GM19463 (cell line): ENCODE data around the gene AKT1.

Experiments
- ATAC-seq: cut with Tn5 transposase; IDR thresholded peaks from one replicate; pipeline ENCODE4 v1.9.1; 2021; ENCODE audit warnings: mild to moderate bottlenecking, moderate library complexity; ENCODE audit not compliant: unreplicated experiment

AKT1 gene

DNA sequence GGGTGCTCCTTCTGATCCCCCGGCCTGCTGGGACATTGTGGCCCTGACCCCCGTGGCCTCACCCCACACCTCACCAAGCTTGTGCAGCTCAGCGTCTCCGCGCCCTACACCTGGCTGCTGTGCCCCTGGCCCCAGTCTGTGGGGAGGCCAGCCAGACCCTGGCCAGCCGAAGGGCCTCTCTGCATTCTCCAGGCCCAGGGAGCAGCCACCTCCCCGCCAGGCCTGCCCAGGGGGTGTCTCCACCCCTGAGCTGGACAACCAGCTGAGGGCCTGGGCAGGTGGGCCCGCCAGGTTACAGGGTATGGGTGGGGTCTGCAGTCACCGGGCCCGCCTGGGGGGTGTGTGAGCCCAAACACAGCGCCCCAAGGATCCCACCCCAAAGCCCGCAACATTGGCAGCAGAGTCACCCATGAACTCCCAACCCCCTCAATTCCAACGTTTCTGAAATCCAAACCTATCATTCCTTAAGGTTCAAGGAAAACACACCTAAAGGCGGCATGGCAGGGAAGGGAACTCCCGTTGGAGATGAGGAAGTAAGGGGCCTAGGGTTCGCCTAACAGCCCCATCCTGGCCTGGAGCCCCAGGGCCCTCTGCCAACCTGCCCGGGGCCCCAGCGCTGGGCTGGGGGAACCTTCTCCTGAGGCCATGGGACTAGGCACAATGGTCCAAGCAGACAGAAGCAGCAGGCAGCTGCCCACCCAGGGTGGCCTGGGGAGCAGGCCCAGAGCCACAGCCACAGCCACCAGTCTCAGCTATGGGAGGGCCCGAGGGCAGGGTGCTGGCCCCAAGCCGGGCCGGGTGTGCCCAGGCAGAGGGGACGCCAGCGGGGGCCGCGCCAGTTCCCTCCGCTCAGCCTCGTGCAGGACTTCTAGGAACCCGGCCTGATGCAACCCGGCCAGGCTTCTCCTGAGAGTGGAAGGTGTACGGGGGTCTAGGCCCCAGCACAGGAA, 8.5 kb downstream of the AKT1 start:
- ATAC-seq = no peak

DNA sequence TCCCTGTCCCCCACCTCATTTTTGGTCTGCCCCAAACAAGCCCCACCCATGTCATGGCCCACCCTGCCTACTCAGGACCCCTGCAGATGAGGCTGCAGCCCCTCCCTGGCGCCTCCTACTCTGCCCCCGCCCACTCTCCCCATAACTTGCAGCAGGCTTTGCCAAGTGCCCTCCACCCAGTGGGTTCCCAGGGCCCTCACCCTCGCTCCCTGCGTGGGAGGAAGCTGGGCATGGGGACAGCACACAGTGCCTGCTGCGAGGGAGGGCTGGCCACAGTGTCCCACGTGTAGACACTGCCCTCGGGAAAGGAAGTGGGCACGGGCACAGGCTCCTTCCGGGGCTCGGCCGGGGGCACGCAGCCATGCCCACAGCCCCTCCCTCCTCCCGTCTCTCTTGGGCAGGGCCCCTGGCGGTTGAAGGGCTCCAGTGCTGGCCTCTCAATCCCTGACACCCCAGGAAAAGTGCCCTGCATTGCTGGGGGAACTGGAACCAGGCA, 9.4 kb downstream of the AKT1 start:
- no peak for ATAC-seq

DNA sequence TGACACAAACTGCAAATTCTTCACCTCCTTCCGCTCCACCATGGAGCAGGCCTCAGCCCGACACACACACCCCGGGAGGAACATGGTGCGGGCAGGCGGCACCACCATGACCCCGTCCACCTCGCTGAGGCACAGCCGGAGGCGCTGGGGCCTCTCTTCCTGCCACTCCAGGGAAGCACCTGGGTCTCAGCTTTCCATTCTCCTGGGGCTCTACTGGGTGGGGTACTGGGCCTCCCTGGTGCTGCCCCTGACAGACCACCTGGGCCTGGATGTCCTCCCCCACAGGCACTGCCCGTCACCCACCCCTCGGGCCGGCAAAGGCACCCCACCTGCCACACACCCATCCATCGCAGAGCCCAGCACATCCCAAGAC, 9.9 kb downstream of the AKT1 start:
- no peak for ATAC-seq

DNA sequence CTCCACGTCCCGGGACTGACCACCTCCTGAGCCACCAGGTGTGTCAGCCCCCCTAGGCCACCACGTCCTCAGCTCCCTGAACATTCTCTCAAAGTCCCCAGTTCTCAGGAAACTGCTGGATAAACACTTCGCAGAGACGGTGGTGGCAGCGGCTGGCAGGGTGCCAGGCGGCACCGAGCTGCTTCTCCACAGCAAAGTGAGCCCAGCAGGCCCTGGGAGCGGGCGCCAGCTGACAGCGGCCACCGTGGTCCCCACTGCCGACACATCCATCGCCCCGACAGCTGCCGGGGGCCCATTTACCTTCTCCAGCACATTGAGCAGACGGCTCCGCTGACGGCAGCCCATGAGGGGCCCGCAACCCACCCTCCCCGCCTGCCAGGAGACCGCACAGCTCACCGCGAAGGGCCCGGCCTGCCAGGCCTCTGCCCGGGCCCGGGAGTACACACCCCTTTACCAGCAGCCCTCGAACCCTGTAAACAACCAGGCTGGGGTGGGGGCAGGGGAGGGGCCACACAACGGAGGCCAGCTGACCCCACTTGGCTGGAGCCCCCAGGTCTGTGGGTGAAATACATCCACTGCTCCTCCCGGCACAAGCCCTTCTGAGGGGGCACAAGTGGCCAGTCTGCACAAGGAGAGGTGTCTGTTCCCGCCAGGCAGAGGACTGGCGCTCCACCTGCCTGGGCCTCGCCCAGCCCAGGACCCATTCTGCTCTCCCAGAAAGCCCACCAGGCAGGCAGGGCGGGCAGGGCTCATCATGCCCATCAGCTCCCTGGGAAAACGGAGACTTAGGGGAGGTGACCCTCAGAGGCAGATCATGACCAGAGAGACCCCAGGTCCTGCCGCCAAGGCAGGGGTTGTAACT, 10.5 kb downstream of the AKT1 start:
- ATAC-seq = no peak

DNA sequence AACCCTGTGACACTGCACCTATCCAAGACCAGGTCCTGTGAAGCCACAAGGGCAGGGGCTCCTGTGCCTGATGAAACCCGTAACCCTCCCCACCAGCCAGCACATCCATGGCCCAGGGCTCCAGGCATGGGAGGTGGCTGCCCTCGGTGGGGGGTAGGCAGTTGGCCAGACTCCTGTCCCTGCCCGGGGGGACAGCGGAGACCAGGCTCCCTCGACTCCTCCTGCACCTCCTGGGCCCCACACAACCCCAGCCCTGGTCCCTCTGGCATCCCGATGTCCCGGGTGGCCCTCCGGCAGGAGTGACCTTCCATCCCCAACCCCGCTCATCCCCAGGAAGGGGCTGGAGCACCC, 11.4 kb downstream of the AKT1 start:
- no peak for ATAC-seq

DNA sequence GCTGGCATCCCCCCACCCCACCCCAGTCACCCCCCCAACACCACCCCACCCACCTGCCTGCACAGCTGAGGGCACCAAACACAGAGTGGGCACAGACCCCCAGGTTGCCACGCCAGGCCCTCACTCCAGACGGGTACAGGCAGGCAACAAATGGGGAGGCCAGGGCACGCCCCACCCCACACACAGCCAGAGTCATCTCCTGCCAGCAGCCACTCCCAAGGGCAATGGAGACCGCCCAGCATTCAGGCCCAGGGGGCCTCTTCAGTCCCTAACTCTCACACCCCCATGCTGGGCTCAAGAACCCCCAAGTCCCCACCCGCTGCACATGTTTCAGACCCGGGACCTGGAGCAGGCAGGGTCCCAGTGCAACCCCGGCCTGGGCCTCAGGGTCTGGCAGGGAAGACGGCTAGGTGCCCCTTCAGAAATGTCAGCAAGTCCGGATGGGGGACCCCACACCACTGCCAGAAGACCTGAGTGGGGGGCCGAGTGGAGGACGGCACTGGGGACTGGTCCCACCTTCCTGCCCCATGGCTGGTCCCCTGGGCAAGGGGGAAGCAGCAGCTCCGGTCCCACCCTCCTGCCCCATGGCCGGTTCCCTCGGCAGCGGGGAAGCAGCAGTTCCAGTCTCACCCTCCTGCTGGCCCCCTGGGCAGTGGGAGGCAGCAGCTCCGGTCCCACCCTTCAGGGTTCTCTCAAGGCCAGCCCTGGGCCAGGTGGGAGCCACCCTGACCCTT, 11.9 kb downstream of the AKT1 start:
- no peak for ATAC-seq

DNA sequence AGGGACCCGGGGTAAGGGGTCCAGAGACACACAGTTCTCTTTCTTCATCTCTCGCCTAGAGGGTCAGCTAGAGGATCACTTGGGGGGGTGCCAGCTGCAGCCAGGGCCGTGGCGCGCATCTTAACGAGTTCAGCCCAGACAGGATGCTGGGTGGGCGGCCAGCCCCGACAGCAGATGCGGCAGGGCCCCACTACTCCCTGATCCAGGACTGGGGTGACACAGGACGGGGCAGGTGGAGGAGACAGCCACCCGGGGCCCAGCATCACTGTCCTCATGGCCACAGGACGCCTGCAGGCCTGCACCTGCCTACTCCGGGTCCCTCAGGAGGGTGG, 12.8 kb downstream of the AKT1 start:
- ATAC-seq = no peak

DNA sequence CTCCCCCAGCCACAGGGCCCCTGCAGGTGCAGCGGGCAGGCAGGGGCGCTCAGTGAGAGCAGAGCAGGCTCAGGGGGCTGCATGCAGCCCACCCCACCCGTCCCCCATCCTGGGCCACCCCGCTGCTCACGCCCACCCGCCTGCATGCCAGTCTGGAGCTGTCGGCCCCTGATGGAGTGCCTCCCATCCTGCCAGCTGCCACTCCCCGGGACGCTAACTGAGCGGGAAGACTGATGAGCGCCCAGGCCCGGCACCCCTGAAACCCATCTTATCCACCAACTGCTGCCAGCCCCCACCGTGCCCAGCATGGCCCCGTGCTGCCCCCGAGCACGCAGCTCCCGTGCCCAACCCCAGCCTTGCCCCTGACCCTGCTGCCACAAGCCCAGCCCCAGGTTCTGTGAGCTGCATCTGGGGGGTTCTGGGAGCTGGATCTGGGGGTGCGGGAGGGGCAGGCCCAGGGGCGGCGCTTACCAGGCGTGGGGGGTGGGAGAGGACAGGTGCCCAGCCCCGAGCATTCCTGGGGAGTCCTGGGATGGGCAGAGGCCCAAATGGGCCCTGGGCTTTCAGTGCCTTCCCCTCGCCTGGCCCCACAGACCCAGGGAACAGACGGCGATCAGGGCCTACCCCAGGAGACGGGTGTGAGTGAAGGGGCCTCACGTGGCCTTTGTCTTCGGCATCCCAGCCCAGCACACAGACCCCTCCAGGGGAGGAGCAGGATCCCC, 13.3 kb downstream of the AKT1 start:
- no peak for ATAC-seq

DNA sequence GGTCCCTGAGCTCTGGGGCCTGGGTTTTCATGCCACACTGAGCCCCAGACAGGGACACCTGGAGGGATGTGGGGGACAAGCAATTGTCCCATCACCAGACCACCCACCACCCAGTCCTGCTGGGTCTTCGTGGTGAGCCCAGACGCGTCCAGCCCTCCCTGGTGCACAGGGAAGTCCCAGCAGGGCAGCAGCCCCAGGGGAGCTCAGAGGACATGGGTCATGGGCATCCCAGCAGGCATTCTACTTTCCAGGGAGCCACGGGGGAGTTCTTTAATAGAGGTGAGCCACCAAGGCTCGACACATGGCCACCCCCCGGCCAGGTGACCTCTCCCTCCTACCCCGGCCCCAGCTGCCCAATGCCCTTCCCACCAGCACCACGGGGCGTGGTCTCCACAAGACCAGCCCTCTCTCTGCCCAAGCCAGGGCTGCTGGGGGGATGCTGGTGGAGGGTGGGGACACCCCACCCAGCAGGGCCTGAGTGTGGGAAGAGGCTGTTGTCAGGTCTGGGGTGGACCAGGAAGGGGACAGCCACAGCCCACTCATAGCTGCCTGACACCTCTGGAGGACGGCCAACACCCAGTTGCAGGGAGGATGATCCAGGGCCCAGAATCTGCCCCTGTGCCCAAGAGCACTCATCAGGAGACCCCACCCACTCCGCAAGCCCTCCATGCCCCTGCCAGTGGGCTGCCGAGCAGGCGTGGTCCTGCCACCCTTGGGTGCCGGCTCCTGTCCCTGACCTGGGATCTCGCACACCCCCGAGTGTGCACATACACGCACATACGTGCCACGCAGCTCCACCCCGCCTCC, 14.1 kb downstream of the AKT1 start:
- no peak for ATAC-seq

DNA sequence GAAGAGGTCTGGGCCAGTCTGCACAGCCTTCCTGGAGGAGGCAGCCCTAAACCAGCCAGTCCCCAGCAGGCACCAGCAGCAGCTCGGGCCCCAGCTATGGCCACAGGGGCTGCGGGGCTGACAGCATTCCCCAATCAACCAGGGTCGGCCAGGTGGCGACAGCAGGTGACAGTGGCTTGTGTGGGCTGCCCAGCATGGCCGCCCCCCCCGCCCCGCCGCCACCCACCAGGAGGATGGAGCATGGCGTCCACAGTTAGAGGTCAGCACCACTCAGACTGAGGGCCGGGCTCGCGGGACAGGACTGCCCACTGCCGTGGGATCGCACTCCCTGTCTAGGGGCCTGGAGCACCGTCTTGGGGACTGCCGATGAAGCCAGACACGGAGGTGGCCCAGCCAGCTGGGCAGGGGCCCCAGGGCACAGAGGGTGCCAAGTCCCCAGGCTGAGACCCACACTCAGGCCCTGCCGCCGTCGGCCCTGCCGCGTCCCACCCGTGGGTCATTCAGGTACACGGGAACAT, 15.0 kb downstream of the AKT1 start:
- no peak for ATAC-seq

DNA sequence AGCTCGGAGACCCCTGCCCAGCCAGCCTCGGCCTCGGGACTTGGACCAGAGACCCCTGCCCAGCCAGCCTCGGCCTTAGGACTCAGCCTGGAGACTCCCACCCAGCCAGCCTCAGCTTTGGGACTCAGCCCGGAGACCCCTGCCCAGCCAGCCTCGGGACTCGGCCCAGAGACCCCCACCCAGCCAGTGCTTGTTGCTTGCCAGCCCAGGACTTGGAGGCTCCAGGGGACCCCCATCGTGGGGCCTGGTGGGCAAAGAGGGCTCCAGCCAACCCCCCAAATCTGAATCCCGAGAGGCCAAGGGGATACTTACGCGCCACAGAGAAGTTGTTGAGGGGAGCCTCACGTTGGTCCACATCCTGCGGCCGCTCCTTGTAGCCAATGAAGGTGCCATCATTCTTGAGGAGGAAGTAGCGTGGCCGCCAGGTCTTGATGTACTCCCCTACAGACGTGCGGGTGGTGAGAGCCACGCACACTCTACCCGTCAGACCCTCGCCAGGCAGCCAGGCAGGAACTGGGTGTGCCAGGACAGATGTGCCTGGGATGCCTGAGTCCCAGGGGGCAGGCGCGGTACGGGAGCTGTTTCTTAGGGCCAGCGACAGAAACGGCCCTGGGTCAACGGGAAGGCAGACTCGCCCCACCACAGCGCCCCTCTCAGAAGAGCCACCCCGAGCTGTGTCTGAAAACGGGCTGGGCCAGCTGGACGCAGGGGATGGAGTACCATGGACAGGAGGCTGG, 15.6 kb downstream of the AKT1 start:
- ATAC-seq = no peak

DNA sequence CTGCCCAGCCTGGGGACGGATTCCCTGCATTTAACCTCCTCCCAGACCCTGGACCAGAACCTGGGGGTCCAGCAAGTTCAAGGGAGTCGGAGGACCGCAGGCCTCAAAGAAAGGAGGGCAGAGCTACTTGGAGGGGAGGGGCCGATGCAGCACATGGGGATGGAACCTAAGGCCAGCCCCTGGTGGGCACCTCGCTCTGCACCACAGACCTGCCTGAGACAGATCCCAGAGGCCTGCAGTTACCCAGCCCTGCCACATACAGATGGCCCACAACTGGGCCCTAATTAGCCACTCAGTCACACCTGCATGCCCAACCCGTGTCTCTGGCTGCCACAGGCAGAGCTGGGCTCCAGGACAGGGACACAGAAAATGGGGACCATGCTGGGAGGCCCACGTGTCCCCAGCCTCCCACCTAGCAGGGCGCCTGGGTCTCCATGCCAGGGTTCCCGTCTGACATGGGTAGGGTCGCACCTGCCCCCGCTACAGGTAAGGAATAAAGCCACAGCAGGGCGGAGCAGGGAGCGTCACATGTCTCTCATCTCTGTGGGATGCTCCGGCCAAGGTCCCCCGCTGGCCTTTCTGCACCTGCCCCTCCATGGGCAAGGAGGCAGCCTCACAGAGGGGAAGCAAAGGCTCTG, 16.7 kb downstream of the AKT1 start:
- ATAC-seq = no peak

DNA sequence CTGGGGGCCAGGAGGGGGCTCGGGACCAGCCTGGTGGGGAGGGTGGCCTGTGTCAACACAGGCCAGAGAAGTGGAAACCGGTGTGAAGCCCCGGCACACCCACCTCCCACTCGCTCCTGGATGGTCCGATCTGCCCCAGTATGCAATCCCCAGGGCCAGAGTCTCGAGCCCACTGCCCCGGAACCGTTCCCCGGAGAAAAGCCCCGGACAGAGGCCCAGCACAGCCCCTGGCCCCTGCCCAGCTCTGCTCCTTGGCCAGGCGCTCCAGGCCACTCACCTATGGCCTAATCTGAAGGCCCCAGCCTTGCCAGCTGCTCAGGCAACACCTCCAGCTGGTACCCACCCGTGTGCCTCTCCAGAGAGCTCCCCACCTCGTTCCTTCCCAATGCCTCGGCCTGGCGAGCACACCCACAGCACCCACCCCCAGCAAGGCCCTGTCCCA, 17.7 kb downstream of the AKT1 start:
- ATAC-seq = no peak

DNA sequence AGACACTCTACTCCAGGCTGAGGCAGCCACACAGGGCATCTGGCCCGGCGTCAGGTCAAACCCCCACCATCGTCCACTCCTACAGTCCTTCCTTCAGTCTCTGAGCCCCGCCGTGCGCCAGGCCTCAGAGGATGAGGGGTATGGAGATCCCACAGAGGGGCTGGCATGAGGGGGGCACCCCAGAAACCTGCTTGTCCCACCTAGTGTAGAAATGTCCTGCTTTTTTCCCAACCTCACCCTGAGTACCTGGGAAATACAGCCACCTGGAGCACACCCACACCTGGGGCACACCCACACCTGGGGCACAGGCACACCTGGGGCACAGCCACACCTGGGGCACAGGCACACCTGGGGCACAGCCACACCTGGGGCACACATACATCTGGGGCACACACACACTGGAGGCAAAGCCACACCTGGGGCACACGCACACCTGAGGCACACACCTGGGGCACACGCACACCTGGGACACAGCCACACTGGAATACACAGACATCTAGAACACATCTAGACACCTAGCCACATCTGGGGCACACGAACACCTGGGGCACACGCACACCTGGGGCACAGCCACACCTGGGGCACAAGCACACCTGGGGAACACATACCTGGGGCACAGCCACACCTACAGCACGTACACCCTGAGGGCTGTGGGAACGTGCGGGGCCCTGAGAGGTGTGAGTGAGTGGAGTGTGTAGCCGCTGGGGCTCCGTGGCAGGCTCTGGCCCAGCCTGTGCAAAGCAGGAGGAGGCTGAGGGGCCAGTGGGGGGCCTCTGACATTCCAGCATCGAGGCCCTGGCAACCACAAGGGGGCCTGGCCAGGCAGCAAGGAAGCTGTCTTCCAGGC, 18.4 kb downstream of the AKT1 start:
- ATAC-seq = no peak

DNA sequence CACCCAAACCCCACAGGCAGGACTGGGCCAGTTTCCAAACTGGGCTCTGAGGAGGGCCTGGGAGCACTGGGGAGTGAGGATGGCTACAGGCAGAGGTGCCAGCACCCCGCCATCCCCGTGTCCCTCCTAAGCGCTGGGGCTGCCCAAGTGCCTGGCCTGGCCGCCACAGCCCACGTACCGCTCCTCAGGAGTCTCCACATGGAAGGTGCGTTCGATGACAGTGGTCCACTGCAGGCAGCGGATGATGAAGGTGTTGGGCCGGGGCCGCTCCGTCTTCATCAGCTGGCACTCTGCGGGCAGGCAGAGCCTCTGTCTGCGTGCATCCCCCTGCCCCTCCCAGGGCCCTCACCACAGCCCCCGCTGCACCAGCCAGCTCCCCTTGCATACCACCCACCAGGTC, 19.1 kb downstream of the AKT1 start:
- ATAC-seq = no peak

DNA sequence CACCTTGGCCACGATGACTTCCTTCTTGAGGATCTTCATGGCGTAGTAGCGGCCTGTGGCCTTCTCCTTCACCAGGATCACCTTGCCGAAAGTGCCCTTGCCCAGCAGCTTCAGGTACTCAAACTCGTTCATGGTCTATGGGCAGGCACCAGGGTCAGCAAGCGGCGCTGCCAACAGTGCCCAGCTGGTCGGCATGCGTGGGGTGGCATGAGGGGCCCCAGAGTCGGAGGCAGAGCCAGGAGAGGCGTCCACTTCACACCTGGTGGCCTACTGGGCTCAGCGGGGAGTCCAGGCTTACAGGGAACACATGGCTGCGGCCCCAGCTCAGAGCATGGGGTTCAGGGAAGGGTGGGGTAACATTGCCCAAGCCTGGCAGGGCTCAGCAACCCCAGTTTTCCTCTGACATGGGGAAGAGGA, 20.5 kb downstream of the AKT1 start:
- no peak for ATAC-seq

DNA sequence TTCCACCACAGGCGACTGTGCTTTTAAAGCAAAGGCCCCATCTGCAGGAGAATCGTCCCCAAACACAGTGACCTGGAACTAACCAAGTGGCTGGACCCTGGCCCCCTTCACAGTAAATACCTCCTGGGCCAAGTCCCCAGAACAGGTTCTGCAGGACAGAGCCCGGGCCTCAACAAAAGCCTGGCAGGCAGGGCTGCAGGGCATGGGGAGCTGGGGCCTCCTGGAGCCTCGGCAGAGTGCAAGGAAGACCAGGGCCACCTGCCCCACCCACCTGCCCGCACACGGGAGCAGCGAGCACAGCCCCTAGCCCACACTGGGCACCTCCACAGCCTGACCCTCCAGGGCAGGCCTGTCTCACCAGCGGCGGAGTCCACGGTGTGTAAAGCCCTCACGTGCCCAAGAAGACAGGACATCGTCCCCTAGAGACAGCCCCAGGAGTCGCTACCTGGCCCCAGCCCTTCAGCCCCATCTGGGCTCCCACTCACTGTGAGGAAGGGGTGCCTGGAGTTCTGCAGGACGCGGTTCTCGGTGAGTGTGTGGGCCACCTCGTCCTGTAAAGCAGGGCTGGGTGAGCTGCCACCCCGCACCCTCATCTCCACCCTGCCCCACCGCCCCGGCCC, 21.0 kb downstream of the AKT1 start:
- no peak for ATAC-seq
